Liver (tissue), 9 donors: ENCODE data around the gene EIF4G3. TPM values are rescaled to one million over a fixed set of nuclear protein-coding genes. Genes with fewer than 3 reads are reported as not detected.

ENCODE experiments used
- DNase-seq: peaks from one replicate; pipeline ENCODE4 v3.0.0-alpha.2; 2017; ENCODE audit warnings: low spot score
- H3K27ac ChIP-seq, 2 donors: one replicate each; pipeline ENCODE4 v1.7.0; 2013; ENCODE audit warnings: inconsistent platforms in 2 of 2, low read length in 2 of 2, control low read depth in 1 of 2, low read depth in 1 of 2, mild to moderate bottlenecking in 1 of 2
- H3K27me3 ChIP-seq, 4 donors: one replicate each; pipeline versions ENCODE4 v1.6.1 to v1.7.0; 2013; ENCODE audit warnings: low read length in 3 of 4, inconsistent platforms in 1 of 4, mild to moderate bottlenecking in 1 of 4, moderate library complexity in 1 of 4; ENCODE audit not compliant: control insufficient read depth in 4 of 4, insufficient read depth in 4 of 4
- H3K36me3 ChIP-seq, 4 donors: one replicate each; pipeline versions ENCODE4 v1.6.1 to v1.7.0; 2013; ENCODE audit warnings: low read length in 3 of 4, mild to moderate bottlenecking in 3 of 4, low read depth in 1 of 4, moderate library complexity in 1 of 4; ENCODE audit not compliant: control insufficient read depth in 4 of 4, insufficient read depth in 3 of 4
- H3K4me1 ChIP-seq, 4 donors: one replicate each; pipeline versions ENCODE4 v1.6.1 to v1.7.0; 2013; ENCODE audit warnings: low read length in 3 of 4, mild to moderate bottlenecking in 3 of 4, moderate library complexity in 1 of 4; ENCODE audit not compliant: control insufficient read depth in 4 of 4, insufficient read depth in 4 of 4
- H3K4me3 ChIP-seq, 3 donors: one replicate each; pipeline versions ENCODE4 v1.6.1 to v1.7.0; 2013; ENCODE audit warnings: low read length in 3 of 3, control low read depth in 1 of 3, low read depth in 1 of 3, mild to moderate bottlenecking in 1 of 3
- H3K9ac ChIP-seq, 2 donors: one replicate each; pipeline ENCODE4 v1.7.0; 2013; ENCODE audit warnings: low read length in 2 of 2, mild to moderate bottlenecking in 2 of 2, moderate library complexity in 2 of 2, control low read depth in 1 of 2, low read depth in 1 of 2
- H3K9me3 ChIP-seq, 4 donors: one replicate each; pipeline versions ENCODE4 v1.6.1 to v1.7.0; 2013; ENCODE audit warnings: low read length in 3 of 4; ENCODE audit not compliant: control insufficient read depth in 4 of 4
- EGR1 ChIP-seq, 2 donors: IDR thresholded peaks; 2 replicates each; pipeline ENCODE4 v1.6.1; 2016 to 2018; ENCODE audit warnings: antibody characterized with exemption in 2 of 2, low read depth in 2 of 2
- FOXA1 ChIP-seq: IDR thresholded peaks from 2 replicates; pipeline ENCODE4 v1.6.1; 2016; ENCODE audit warnings: antibody characterized with exemption
- FOXA2 ChIP-seq: IDR thresholded peaks from 2 replicates; pipeline ENCODE4 v1.6.1; 2016; ENCODE audit warnings: antibody characterized with exemption
- GABPA ChIP-seq, 2 donors: IDR thresholded peaks in 1 of 2; conservative IDR thresholded peaks in 1 of 2; 2 replicates each; pipeline ENCODE4 v1.6.1; 2016; ENCODE audit warnings: antibody characterized with exemption in 2 of 2, mild to moderate bottlenecking in 1 of 2, moderate library complexity in 1 of 2
- HNF4A ChIP-seq, 2 donors: conservative IDR thresholded peaks; 2 replicates each; pipeline ENCODE4 v1.6.1; 2016; ENCODE audit warnings: antibody characterized with exemption in 2 of 2, mild to moderate bottlenecking in 2 of 2
- HNF4G ChIP-seq: IDR thresholded peaks from 2 replicates; pipeline ENCODE4 v1.6.1; 2016; ENCODE audit warnings: antibody characterized with exemption
- JUND ChIP-seq, 2 donors: IDR thresholded peaks; 2 replicates each; pipeline ENCODE4 v1.6.1; 2016; ENCODE audit warnings: antibody characterized with exemption in 2 of 2
- MAX ChIP-seq: IDR thresholded peaks from 2 replicates; pipeline ENCODE4 v1.6.1; 2016; ENCODE audit warnings: antibody characterized with exemption
- NR2F2 ChIP-seq: IDR thresholded peaks from 2 replicates; pipeline ENCODE4 v1.6.1; 2016; ENCODE audit warnings: antibody characterized with exemption
- RAD21 ChIP-seq, 2 donors: IDR thresholded peaks; 2 replicates each; pipeline ENCODE4 v1.6.1; 2016; ENCODE audit warnings: antibody characterized with exemption in 2 of 2, mild to moderate bottlenecking in 2 of 2
- RXRA ChIP-seq, 2 donors: IDR thresholded peaks; 2 replicates each; pipeline ENCODE4 v1.6.1; 2017 to 2018; ENCODE audit warnings: antibody characterized with exemption in 2 of 2, mild to moderate bottlenecking in 1 of 2
- SP1 ChIP-seq: IDR thresholded peaks from 2 replicates; pipeline ENCODE4 v1.6.1; 2018; ENCODE audit warnings: antibody characterized with exemption, mild to moderate bottlenecking
- TAF1 ChIP-seq: conservative IDR thresholded peaks from 2 replicates; pipeline ENCODE4 v1.6.1; 2016; ENCODE audit warnings: antibody characterized with exemption, mild to moderate bottlenecking
- YY1 ChIP-seq: IDR thresholded peaks from 2 replicates; pipeline ENCODE4 v1.6.1; 2016; ENCODE audit warnings: antibody characterized with exemption, mild to moderate bottlenecking
- WGBS: extraction: QIAGEN DNeasy Blood & Tissue Kit; methylation state at CpG from one replicate; pipeline ENCODE4 v1.1.7; 2013; 5-methylcytosine and 5-hydroxymethylcytosine counted together
- polyA plus RNA-seq, 2 donors: library from polyadenylated mRNA; stranded (reverse) in 1 of 2; unstranded in 1 of 2; fragments of 200-250 nt in 1 of 2; fragments of >200 nt in 1 of 2; fragmentation: Nextera tagmentation in 1 of 2; extraction: Ambion mirVana in 1 of 2; gene quantifications; one replicate each; pipeline versions ENCODE4 v1.2.1 to v1.2.3, GENCODE V29; 2013 to 2015
- total RNA-seq, 2 donors: library from RNA; depleted of rRNA; stranded (reverse); fragments of >200 nt; gene quantifications; one replicate each; pipeline ENCODE4 v1.2.3, GENCODE V29; 2014
- TF ChIP-seq, protein P1 (sequence below): IDR thresholded peaks from 2 replicates; pipeline ENCODE4 v1.6.1; 2016; ENCODE audit warnings: antibody characterized with exemption, mild to moderate bottlenecking
- TF ChIP-seq, protein P2 (sequence below): IDR thresholded peaks from 2 replicates; pipeline ENCODE4 v1.6.1; 2016; ENCODE audit warnings: antibody characterized with exemption
- donor health status: healthy.
- donor health status: healthy.
- donor health status: healthy.
- donor health status: healthy.
- donor health status: healthy.

Gene EIF4G3
- total and polyA plus RNA-seq, 4 donors: 7.6 to 22.8 (median 11.7) TPM

- 97% methylated on average over 2 of the region's 2 CpGs for WGBS
- peaks cover 2 to 7% (median 5%) of the 10 kb centered on the region in 4 donors for H3K4me1 ChIP-seq
- peaks cover under 1 to 6% (median 2%) of the 10 kb centered on the region in 4 donors for H3K36me3 ChIP-seq
- H3K27me3 ChIP-seq: no peaks in the 10 kb centered on the region
- H3K4me3 ChIP-seq: no peak overlapping the region
- no peak overlapping the region for H3K27ac ChIP-seq
- no peaks in the 10 kb centered on the region for H3K9me3 ChIP-seq
- no peak for DNase-seq
- no peak overlapping the region for H3K9ac ChIP-seq
- TF ChIP-seq FOXA2 (no peak), NR2F2 (no peak), RAD21 (IDR thresholded peaks at IDR 0.05) (no peak), JUND (IDR thresholded peaks at IDR 0.05) (no peak), TAF1 (no peak), HNF4A (conservative IDR thresholded peaks at IDR 0.05) (no peak)
- TF ChIP-seq, protein P1, sequence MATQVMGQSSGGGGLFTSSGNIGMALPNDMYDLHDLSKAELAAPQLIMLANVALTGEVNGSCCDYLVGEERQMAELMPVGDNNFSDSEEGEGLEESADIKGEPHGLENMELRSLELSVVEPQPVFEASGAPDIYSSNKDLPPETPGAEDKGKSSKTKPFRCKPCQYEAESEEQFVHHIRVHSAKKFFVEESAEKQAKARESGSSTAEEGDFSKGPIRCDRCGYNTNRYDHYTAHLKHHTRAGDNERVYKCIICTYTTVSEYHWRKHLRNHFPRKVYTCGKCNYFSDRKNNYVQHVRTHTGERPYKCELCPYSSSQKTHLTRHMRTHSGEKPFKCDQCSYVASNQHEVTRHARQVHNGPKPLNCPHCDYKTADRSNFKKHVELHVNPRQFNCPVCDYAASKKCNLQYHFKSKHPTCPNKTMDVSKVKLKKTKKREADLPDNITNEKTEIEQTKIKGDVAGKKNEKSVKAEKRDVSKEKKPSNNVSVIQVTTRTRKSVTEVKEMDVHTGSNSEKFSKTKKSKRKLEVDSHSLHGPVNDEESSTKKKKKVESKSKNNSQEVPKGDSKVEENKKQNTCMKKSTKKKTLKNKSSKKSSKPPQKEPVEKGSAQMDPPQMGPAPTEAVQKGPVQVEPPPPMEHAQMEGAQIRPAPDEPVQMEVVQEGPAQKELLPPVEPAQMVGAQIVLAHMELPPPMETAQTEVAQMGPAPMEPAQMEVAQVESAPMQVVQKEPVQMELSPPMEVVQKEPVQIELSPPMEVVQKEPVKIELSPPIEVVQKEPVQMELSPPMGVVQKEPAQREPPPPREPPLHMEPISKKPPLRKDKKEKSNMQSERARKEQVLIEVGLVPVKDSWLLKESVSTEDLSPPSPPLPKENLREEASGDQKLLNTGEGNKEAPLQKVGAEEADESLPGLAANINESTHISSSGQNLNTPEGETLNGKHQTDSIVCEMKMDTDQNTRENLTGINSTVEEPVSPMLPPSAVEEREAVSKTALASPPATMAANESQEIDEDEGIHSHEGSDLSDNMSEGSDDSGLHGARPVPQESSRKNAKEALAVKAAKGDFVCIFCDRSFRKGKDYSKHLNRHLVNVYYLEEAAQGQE: no peak
- TF ChIP-seq, protein P2, sequence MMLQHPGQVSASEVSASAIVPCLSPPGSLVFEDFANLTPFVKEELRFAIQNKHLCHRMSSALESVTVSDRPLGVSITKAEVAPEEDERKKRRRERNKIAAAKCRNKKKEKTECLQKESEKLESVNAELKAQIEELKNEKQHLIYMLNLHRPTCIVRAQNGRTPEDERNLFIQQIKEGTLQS: no peak
Measured at GRCh38 chr1:20887246-20887645, 289.5 kb downstream of the EIF4G3 start.

DNA sequence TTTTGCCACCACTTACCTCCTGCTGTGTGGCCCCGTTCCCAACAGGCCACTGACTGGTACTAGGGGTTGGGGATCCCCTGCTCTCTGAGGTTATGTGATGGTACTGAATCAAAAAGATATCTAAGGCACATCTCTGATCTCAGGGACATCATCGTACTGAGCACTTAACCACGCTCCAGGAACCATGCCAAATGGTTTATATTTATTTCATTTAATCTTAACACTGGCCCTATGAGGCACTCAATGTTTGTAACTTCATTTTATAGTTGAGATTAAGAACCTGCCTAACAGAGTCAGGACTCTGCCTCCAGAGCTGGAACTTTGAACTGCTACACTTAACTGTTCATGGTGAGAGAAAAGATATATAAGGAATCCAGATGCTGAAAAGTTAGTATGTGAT lies 291.6 kb downstream of the EIF4G3 start:
- 77% methylated on average over 3 of the region's 3 CpGs for WGBS

More for the DNA sequence above, 291.6 kb downstream of the EIF4G3 start:
- Histone ChIP-seq H3K27me3 (no peaks in the 10 kb centered on the region), H3K4me1 (peaks cover 2 to 7% (median 5%) of the 10 kb centered on the region in 4 donors), H3K27ac (no peak overlapping the region), H3K36me3 (no peaks in the 10 kb centered on the region), H3K4me3 (no peak overlapping the region), H3K9me3 (no peaks in the 10 kb centered on the region), H3K9ac (no peak overlapping the region)
- no peak for DNase-seq
- TF ChIP-seq HNF4A (conservative IDR thresholded peaks at IDR 0.05) (no peak), SP1 (no peak), FOXA2 (no peak), YY1 (no peak), HNF4G (no peak), EGR1 (IDR thresholded peaks at IDR 0.05; ENCODE audit: low read depth in 2 of 2) (no peak), JUND (IDR thresholded peaks at IDR 0.05) (no peak), TAF1 (no peak), GABPA (IDR thresholded peaks at IDR 0.05 in 1 of 2, conservative IDR thresholded peaks at IDR 0.05 in 1 of 2) (no peak), FOXA1 (no peak), RXRA (IDR thresholded peaks at IDR 0.05) (no peak), MAX (no peak)
- TF ChIP-seq, protein P1: no peak
